ENCODE measurements around the gene TRAPPC10. TPM values are rescaled to one million over a fixed set of nuclear protein-coding genes. Genes with fewer than 3 reads are reported as not detected.

The TRAPPC10 gene
- total and polyA plus RNA-seq, 9 of the 15 experiments (the other 6 are each of a cell fraction or from before 2014, with no cell fraction given): 1.1 to 33.8 (median 24.3) TPM

DNA sequence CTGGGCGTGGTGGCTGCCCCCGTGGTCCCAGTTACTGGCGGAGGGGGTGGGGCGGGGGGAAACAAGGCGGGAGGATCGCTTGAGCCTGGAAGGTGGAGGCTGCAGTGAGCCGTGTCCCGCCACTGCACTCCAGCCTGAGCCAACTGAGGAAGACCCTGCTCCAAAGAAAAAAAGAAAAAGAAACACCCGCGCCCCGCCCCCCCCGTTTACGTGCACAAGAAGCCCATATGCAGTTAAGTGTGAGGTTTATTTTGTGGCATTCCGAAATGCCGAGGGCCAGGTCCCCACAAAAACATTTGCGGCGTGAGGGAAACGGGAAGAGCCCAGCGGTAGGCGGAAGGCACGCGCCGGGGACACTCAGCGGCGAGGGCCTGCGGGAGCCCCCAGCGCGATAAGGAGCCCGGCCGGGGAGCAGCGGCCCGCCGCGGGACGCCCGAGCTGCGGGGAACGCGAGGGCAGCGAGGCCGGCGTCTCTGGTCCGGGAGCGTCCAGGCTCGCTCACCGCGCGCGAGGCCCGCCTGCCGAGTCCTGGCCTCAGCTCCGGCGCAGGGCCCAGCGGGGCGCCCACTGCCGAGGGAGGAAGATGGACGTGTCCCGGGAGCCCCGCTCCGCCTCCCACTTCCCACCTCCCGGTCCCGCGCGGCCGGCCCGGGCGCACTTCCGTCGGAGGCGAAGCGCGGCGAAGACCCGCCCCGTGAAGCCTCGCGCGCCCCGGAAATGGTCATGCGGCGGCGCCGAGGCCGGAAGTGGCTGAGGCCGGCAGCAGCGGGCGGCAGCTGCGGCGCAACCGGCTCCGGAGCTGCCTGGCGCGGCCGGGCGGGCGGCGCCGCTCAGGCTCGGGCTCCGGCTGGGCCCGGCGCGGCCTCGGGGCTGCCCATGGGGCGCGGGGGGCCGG lies at the start of gene TRAPPC10 (continued):
- TF ChIP-seq, protein P1, sequence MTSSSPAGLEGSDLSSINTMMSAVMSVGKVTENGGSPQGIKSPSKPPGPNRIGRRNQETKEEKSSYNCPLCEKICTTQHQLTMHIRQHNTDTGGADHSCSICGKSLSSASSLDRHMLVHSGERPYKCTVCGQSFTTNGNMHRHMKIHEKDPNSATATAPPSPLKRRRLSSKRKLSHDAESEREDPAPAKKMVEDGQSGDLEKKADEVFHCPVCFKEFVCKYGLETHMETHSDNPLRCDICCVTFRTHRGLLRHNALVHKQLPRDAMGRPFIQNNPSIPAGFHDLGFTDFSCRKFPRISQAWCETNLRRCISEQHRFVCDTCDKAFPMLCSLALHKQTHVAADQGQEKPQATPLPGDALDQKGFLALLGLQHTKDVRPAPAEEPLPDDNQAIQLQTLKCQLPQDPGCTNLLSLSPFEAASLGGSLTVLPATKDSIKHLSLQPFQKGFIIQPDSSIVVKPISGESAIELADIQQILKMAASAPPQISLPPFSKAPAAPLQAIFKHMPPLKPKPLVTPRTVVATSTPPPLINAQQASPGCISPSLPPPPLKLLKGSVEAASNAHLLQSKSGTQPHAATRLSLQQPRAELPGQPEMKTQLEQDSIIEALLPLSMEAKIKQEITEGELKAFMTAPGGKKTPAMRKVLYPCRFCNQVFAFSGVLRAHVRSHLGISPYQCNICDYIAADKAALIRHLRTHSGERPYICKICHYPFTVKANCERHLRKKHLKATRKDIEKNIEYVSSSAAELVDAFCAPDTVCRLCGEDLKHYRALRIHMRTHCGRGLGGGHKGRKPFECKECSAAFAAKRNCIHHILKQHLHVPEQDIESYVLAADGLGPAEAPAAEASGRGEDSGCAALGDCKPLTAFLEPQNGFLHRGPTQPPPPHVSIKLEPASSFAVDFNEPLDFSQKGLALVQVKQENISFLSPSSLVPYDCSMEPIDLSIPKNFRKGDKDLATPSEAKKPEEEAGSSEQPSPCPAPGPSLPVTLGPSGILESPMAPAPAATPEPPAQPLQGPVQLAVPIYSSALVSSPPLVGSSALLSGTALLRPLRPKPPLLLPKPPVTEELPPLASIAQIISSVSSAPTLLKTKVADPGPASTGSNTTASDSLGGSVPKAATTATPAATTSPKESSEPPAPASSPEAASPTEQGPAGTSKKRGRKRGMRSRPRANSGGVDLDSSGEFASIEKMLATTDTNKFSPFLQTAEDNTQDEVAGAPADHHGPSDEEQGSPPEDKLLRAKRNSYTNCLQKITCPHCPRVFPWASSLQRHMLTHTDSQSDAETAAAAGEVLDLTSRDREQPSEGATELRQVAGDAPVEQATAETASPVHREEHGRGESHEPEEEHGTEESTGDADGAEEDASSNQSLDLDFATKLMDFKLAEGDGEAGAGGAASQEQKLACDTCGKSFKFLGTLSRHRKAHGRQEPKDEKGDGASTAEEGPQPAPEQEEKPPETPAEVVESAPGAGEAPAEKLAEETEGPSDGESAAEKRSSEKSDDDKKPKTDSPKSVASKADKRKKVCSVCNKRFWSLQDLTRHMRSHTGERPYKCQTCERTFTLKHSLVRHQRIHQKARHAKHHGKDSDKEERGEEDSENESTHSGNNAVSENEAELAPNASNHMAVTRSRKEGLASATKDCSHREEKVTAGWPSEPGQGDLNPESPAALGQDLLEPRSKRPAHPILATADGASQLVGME (CRISPR knock-in tag; IDR thresholded peaks at IDR 0.05): peak; percentile 57; the same call in 1 of the 2 replicates
- TF ChIP-seq ZNF695 (CRISPR knock-in tag; IDR thresholded peaks at IDR 0.05): no peak
- TF ChIP-seq SIX5 (IDR thresholded peaks at IDR 0.05; ENCODE audit: borderline replicate concordance in 1 of 2, insufficient read depth in 1 of 2, low read depth in 1 of 2, low read length in 2 of 2): peak; percentile 24 to 57; a peak in 2 of 4 replicates
- TF ChIP-seq DIDO1 (tag; IDR thresholded peaks at IDR 0.05; ENCODE audit: low read depth): no peak
- TF ChIP-seq, protein P2, sequence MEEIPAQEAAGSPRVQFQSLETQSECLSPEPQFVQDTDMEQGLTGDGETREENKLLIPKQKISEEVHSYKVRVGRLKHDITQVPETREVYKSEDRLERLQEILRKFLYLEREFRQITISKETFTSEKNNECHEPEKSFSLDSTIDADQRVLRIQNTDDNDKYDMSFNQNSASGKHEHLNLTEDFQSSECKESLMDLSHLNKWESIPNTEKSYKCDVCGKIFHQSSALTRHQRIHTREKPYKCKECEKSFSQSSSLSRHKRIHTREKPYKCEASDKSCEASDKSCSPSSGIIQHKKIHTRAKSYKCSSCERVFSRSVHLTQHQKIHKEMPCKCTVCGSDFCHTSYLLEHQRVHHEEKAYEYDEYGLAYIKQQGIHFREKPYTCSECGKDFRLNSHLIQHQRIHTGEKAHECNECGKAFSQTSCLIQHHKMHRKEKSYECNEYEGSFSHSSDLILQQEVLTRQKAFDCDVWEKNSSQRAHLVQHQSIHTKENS (CRISPR knock-in tag; IDR thresholded peaks at IDR 0.05): no peak
- TF ChIP-seq ZNF707 (CRISPR knock-in tag; conservative IDR thresholded peaks at IDR 0.05): no peak
- no peak for TF ChIP-seq PRMT5 (CRISPR knock-in tag; IDR thresholded peaks at IDR 0.05)
- no peak for TF ChIP-seq MYNN (IDR thresholded peaks at IDR 0.05)
- no peak for TF ChIP-seq MYNN (CRISPR knock-in tag; IDR thresholded peaks at IDR 0.05)
- TF ChIP-seq ILK (tag; IDR thresholded peaks at IDR 0.05; ENCODE audit: borderline replicate concordance, low read depth): no peak
- TF ChIP-seq ZNF24 (IDR thresholded peaks at IDR 0.05): peak; percentile 42
- no peak for TF ChIP-seq KAT7 (CRISPR knock-in tag; IDR thresholded peaks at IDR 0.05; ENCODE audit: borderline replicate concordance)
- TF ChIP-seq SMAD1 (IDR thresholded peaks at IDR 0.05; ENCODE audit: low read depth, low read length, partially characterized antibody): peak; percentile 69
- TF ChIP-seq ZNF766 (CRISPR knock-in tag; conservative IDR thresholded peaks at IDR 0.05): peak; percentile 94
- TF ChIP-seq CHD4 (IDR thresholded peaks at IDR 0.05; ENCODE audit: insufficient read depth, insufficient replicate concordance, low read depth, low read length, poor library complexity, severe bottlenecking): no peak
- TF ChIP-seq ZBTB1 (CRISPR knock-in tag; IDR thresholded peaks at IDR 0.05; ENCODE audit: borderline replicate concordance, low read depth): no peak
- no peak for TF ChIP-seq PPARD (CRISPR knock-in tag; IDR thresholded peaks at IDR 0.05)
- TF ChIP-seq ZNF165 (CRISPR knock-in tag; IDR thresholded peaks at IDR 0.05; ENCODE audit: borderline replicate concordance): no peak
- TF ChIP-seq ZNF212 (CRISPR knock-in tag; IDR thresholded peaks at IDR 0.05): no peak
- TF ChIP-seq, protein P3, sequence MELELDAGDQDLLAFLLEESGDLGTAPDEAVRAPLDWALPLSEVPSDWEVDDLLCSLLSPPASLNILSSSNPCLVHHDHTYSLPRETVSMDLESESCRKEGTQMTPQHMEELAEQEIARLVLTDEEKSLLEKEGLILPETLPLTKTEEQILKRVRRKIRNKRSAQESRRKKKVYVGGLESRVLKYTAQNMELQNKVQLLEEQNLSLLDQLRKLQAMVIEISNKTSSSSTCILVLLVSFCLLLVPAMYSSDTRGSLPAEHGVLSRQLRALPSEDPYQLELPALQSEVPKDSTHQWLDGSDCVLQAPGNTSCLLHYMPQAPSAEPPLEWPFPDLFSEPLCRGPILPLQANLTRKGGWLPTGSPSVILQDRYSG (tag; conservative IDR thresholded peaks at IDR 0.05; ENCODE audit: low read depth): no peak

Data from K562 (cell line).